IgD-negative memory B cell (primary cell): ENCODE data around the gene TPP2. TPM values are rescaled to one million over a fixed set of nuclear protein-coding genes. Genes with fewer than 3 reads are reported as not detected.

Experiments used
- H3K27ac Mint-ChIP-seq, 3 donors: one replicate each; pipeline ENCODE4 v1.8.0; 2020 to 2022; ENCODE audit warnings: mild to moderate bottlenecking in 3 of 3, mixed read lengths in 3 of 3, moderate library complexity in 1 of 3
- H3K27me3 Mint-ChIP-seq: one replicate; pipeline ENCODE4 v1.8.0; 2021; ENCODE audit warnings: mixed read lengths
- H3K36me3 Mint-ChIP-seq: one replicate; pipeline ENCODE4 v1.8.0; 2020; ENCODE audit warnings: mild to moderate bottlenecking, mixed read lengths
- H3K4me1 Mint-ChIP-seq, 3 donors: one replicate each; pipeline ENCODE4 v1.8.0; 2020 to 2022; ENCODE audit warnings: mixed read lengths in 3 of 3, mild to moderate bottlenecking in 1 of 3
- H3K4me3 Mint-ChIP-seq, 4 donors: one replicate each; pipeline ENCODE4 v1.8.0; 2020 to 2022; ENCODE audit warnings: mild to moderate bottlenecking in 4 of 4, mixed read lengths in 4 of 4, moderate library complexity in 3 of 4
- H3K9me3 Mint-ChIP-seq, 3 donors: one replicate each; pipeline ENCODE4 v1.8.0; 2020 to 2021; ENCODE audit warnings: mixed read lengths in 3 of 3, mild to moderate bottlenecking in 1 of 3
- polyA plus RNA-seq: library from polyadenylated mRNA; unstranded; fragments of 300-500 nt; fragmentation: Illumina TruSeq; gene quantifications from one replicate; pipeline ENCODE4 v1.2.3, GENCODE V29; 2021

Gene TPP2
- polyA plus RNA-seq, 1 donor from 2014 or later, result 21.4 TPM

- H3K36me3 Mint-ChIP-seq, result peaks cover 2% of the 10 kb centered on the region
- H3K9me3 Mint-ChIP-seq, result peaks cover 0 to 8% (median 3%) of the 10 kb centered on the region in 3 donors
- no peak overlapping the region for H3K27ac Mint-ChIP-seq
- no peak overlapping the region for H3K4me3 Mint-ChIP-seq
- H3K4me1 Mint-ChIP-seq, result no peaks in the 10 kb centered on the region
- H3K27me3 Mint-ChIP-seq, result peaks cover 9% of the 10 kb centered on the region
Measured at GRCh38 chr13:102702965-102703725, 106.4 kb downstream of the TPP2 start.

GRCh38 chr13:102703726-102704035, 106.9 kb downstream of the TPP2 start:
- H3K4me3 Mint-ChIP-seq, result no peak overlapping the region
- H3K4me1 Mint-ChIP-seq, result no peaks in the 10 kb centered on the region
- peaks cover 2% of the 10 kb centered on the region for H3K36me3 Mint-ChIP-seq
- peaks cover 0 to 4% (median 0%) of the 10 kb centered on the region in 3 donors for H3K9me3 Mint-ChIP-seq
- H3K27me3 Mint-ChIP-seq, result peaks cover 10% of the 10 kb centered on the region
- no peak overlapping the region for H3K27ac Mint-ChIP-seq

- Mint-ChIP-seq H3K27ac (no peak overlapping the region), H3K36me3 (peaks cover 2% of the 10 kb centered on the region), H3K27me3 (peaks cover 9% of the 10 kb centered on the region), H3K9me3 (peaks cover 0 to 4% (median 3%) of the 10 kb centered on the region in 3 donors), H3K4me1 (no peaks in the 10 kb centered on the region), H3K4me3 (no peak overlapping the region)
Measured at GRCh38 chr13:102704238-102705058, 107.7 kb downstream of the TPP2 start.

GRCh38 chr13:102707467-102707866, 110.7 kb downstream of the TPP2 start:
- Mint-ChIP-seq H3K4me1 (no peaks in the 10 kb centered on the region), H3K36me3 (no peaks in the 10 kb centered on the region), H3K27me3 (peaks cover 9% of the 10 kb centered on the region), H3K4me3 (no peak overlapping the region), H3K9me3 (peaks cover 0 to 7% (median 4%) of the 10 kb centered on the region in 3 donors), H3K27ac (no peak overlapping the region)

- no peaks in the 10 kb centered on the region for H3K36me3 Mint-ChIP-seq
- peaks cover 5% of the 10 kb centered on the region for H3K27me3 Mint-ChIP-seq
- no peak overlapping the region for H3K4me3 Mint-ChIP-seq
- no peak overlapping the region for H3K27ac Mint-ChIP-seq
- H3K4me1 Mint-ChIP-seq, result no peaks in the 10 kb centered on the region
- peaks cover 0 to 7% (median 4%) of the 10 kb centered on the region in 3 donors for H3K9me3 Mint-ChIP-seq
Measured at GRCh38 chr13:102708211-102708610, 111.4 kb downstream of the TPP2 start.

GRCh38 chr13:102708991-102709390, 112.2 kb downstream of the TPP2 start:
- Mint-ChIP-seq H3K36me3 (no peaks in the 10 kb centered on the region), H3K4me1 (no peaks in the 10 kb centered on the region), H3K27ac (no peak overlapping the region), H3K27me3 (peaks cover 4% of the 10 kb centered on the region), H3K9me3 (peaks cover 0 to 7% (median 4%) of the 10 kb centered on the region in 3 donors), H3K4me3 (peak overlapping the region in 1 of 4 donors; percentile 3)

- Mint-ChIP-seq H3K27me3 (peaks cover 4% of the 10 kb centered on the region), H3K36me3 (no peaks in the 10 kb centered on the region), H3K4me1 (no peaks in the 10 kb centered on the region), H3K9me3 (peaks cover 0 to 7% (median 4%) of the 10 kb centered on the region in 3 donors), H3K4me3 (no peak overlapping the region), H3K27ac (no peak overlapping the region)
Measured at GRCh38 chr13:102709536-102709935, 112.8 kb downstream of the TPP2 start.

- Mint-ChIP-seq H3K27ac (no peak overlapping the region), H3K4me1 (no peaks in the 10 kb centered on the region), H3K9me3 (peaks cover 0 to 7% (median 4%) of the 10 kb centered on the region in 3 donors), H3K4me3 (no peak overlapping the region), H3K27me3 (peaks cover 4% of the 10 kb centered on the region), H3K36me3 (no peaks in the 10 kb centered on the region)
Measured at GRCh38 chr13:102710261-102710679, 113.5 kb downstream of the TPP2 start.

- Mint-ChIP-seq H3K36me3 (no peaks in the 10 kb centered on the region), H3K4me1 (no peaks in the 10 kb centered on the region), H3K9me3 (peaks cover 0 to 3% (median 0%) of the 10 kb centered on the region in 3 donors), H3K27ac (no peak overlapping the region), H3K4me3 (no peak overlapping the region), H3K27me3 (peaks cover 7% of the 10 kb centered on the region)
Measured at GRCh38 chr13:102715447-102715846, 118.7 kb downstream of the TPP2 start.

GRCh38 chr13:102718746-102719145, 122.0 kb downstream of the TPP2 start:
- Mint-ChIP-seq H3K36me3 (no peaks in the 10 kb centered on the region), H3K9me3 (no peaks in the 10 kb centered on the region), H3K27me3 (peaks cover 14% of the 10 kb centered on the region), H3K4me3 (no peak overlapping the region), H3K4me1 (no peaks in the 10 kb centered on the region), H3K27ac (no peak overlapping the region)

GRCh38 chr13:102721800-102722231, 125.0 kb downstream of the TPP2 start:
- Mint-ChIP-seq H3K9me3 (peaks cover 0 to 1% (median under 1%) of the 10 kb centered on the region in 3 donors), H3K36me3 (peaks cover 2% of the 10 kb centered on the region), H3K27me3 (peaks cover 21% of the 10 kb centered on the region), H3K4me1 (no peaks in the 10 kb centered on the region), H3K4me3 (no peak overlapping the region), H3K27ac (no peak overlapping the region)

- Mint-ChIP-seq H3K4me3 (no peak overlapping the region), H3K27ac (no peak overlapping the region), H3K36me3 (peaks cover 3% of the 10 kb centered on the region), H3K4me1 (no peaks in the 10 kb centered on the region), H3K27me3 (peaks cover 15% of the 10 kb centered on the region), H3K9me3 (peaks cover 0 to 3% (median 1%) of the 10 kb centered on the region in 3 donors)
Measured at GRCh38 chr13:102724923-102725322, 128.1 kb downstream of the TPP2 start.

GRCh38 chr13:102726430-102726829, 129.6 kb downstream of the TPP2 start:
- Mint-ChIP-seq H3K27me3 (peaks cover 15% of the 10 kb centered on the region), H3K4me1 (no peaks in the 10 kb centered on the region), H3K4me3 (no peak overlapping the region), H3K27ac (no peak overlapping the region), H3K36me3 (peaks cover 3% of the 10 kb centered on the region), H3K9me3 (peaks cover 0 to 3% (median 1%) of the 10 kb centered on the region in 3 donors)
